BJ (cell line): Measurements from ENCODE around the gene KCNAB1. TPM values are rescaled to one million over a fixed set of nuclear protein-coding genes. Genes with fewer than 3 reads are reported as not detected.

Experiments
- CTCF ChIA-PET: fragments of 350-600 bp; formaldehyde crosslinking; extraction: SDS; loops from one replicate; lab custom pipeline; 2021; ENCODE audit warnings: antibody characterized with exemption, inconsistent platforms; lab: Yijun Ruan, JAX
- POLR2A ChIA-PET: fragments of 300-600 bp; sonication (Branson Sonifier 250); formaldehyde crosslinking; extraction: SDS; loops from one replicate; lab custom pipeline; 2021; ENCODE audit warnings: antibody characterized with exemption; lab: Charles Lee
- DNase-seq: peaks from one replicate; pipeline ENCODE4 v3.0.0-alpha.2; 2011; ENCODE audit warnings: low read depth
- H3K27me3 ChIP-seq: 2 replicates; pipeline ENCODE4 v1.6.0; 2011; ENCODE audit warnings: low read length; ENCODE audit not compliant: control insufficient read depth, insufficient read depth
- H3K36me3 ChIP-seq: 2 replicates; pipeline ENCODE4 v1.5.1; 2011; ENCODE audit warnings: low read length; ENCODE audit not compliant: control insufficient read depth, insufficient read depth
- H3K4me3 ChIP-seq: 2 replicates; pipeline ENCODE4 v1.5.1; 2011; ENCODE audit warnings: low read depth, mild to moderate bottlenecking, control low read depth, low read length
- CTCF ChIP-seq: IDR thresholded peaks from 2 replicates; pipeline ENCODE4 v1.5.1; 2011; ENCODE audit warnings: low read depth, mild to moderate bottlenecking, control low read depth, inconsistent platforms, low read length, moderate library complexity; ENCODE audit not compliant: insufficient read depth
- polyA plus RNA-seq: library from polyadenylated mRNA; depleted of rRNA; stranded (reverse); fragments of >200 nt; gene quantifications from 2 replicates; pipeline ENCODE4 v1.2.3, GENCODE V29; 2011

KCNAB1 gene
- polyA plus RNA-seq, 1 experiment: not detected

- H3K27me3 ChIP-seq: peaks cover 2% of the 10 kb centered on the region
- no peak for DNase-seq
- CTCF ChIA-PET: interaction anchor here (1.2 to 1.9 kb wide), 2 partner anchors 10 to 12 kb away, joined by 3 to 8 read pairs; no protein-coding TSS in a partner anchor
- H3K36me3 ChIP-seq: no peaks in the 10 kb centered on the region
- POLR2A ChIA-PET: no interaction called here
- TF ChIP-seq CTCF: no peak
- H3K4me3 ChIP-seq: no peak overlapping the region
These were observed 19.7 kb downstream of the KCNAB1 start for GRCh38 chr3:156140001-156140595.

GRCh38 chr3:156142702-156143101 lies 22.3 kb downstream of the KCNAB1 start:
- Histone ChIP-seq H3K4me3 (no peak overlapping the region), H3K36me3 (no peaks in the 10 kb centered on the region), H3K27me3 (peaks cover 2% of the 10 kb centered on the region)
- TF ChIP-seq CTCF: no peak
- POLR2A ChIA-PET: no interaction called here
- DNase-seq: no peak
- CTCF ChIA-PET: interaction anchor here (1.0 to 1.4 kb wide), 2 partner anchors 33 to 366 kb away, joined by 3 read pairs; no protein-coding TSS in a partner anchor

- TF ChIP-seq CTCF: no peak
- DNase-seq: no peak
- ChIA-PET CTCF (interaction anchor here (1.4 kb wide), 1 partner anchor 366 kb away, joined by 3 read pairs; no protein-coding TSS in a partner anchor), POLR2A (no interaction called here)
- H3K36me3 ChIP-seq: no peaks in the 10 kb centered on the region
- H3K27me3 ChIP-seq: peaks cover under 1% of the 10 kb centered on the region
- no peak overlapping the region for H3K4me3 ChIP-seq
These were observed 22.8 kb downstream of the KCNAB1 start for GRCh38 chr3:156143136-156143535.

GRCh38 chr3:156144060-156144459 lies 23.7 kb downstream of the KCNAB1 start:
- H3K27me3 ChIP-seq: no peaks in the 10 kb centered on the region; the same call in 1 of the 2 replicates
- POLR2A ChIA-PET: no interaction called here
- DNase-seq: no peak
- no peaks in the 10 kb centered on the region for H3K36me3 ChIP-seq
- H3K4me3 ChIP-seq: no peak overlapping the region
- TF ChIP-seq CTCF: no peak
- CTCF ChIA-PET: interaction anchor here (0.6 to 1.4 kb wide), 3 partner anchors 9 to 365 kb away, joined by 3 read pairs; no protein-coding TSS in a partner anchor

GRCh38 chr3:156145866-156146265 lies 25.5 kb downstream of the KCNAB1 start:
- DNase-seq: no peak
- TF ChIP-seq CTCF: no peak
- ChIA-PET CTCF (interaction anchor here (1.2 to 1.6 kb wide), 2 partner anchors 12 to 304 kb away, joined by 3 to 5 read pairs; no protein-coding TSS in a partner anchor), POLR2A (no interaction called here)
- no peak overlapping the region for H3K4me3 ChIP-seq
- no peaks in the 10 kb centered on the region; the same call in 1 of the 2 replicates for H3K27me3 ChIP-seq
- no peaks in the 10 kb centered on the region for H3K36me3 ChIP-seq
